ENCODE data around the gene OR2M3. TPM values are rescaled to one million over a fixed set of nuclear protein-coding genes. Genes with fewer than 3 reads are reported as not detected.

Gene OR2M3
- total RNA-seq, 1 experiment from 2014 or later: not detected

Other genes starting within 250 kb of the OR2M3 start
- not detected in 2 replicates for gene OR2L8, start 248.4 kb upstream of the OR2M3 start, total RNA-seq (2014; rRNA removed; shearing (Covaris generic))
- not detected in 2 replicates for gene OR2AK2, start 232.0 kb upstream of the OR2M3 start, total RNA-seq (2014; rRNA removed; shearing (Covaris generic))
- not detected in 2 replicates for gene OR2L5, start 183.6 kb upstream of the OR2M3 start, total RNA-seq (2014; rRNA removed; shearing (Covaris generic))
- gene OR2L2, start 167.2 kb upstream of the OR2M3 start, total RNA-seq (2014; rRNA removed; shearing (Covaris generic)): 0.06 TPM in 1 of 2 replicates, not detected in the other
- not detected in 2 replicates for gene OR2L3, start 150.4 kb upstream of the OR2M3 start, total RNA-seq (2014; rRNA removed; shearing (Covaris generic))
- gene OR2L13, start 102.1 kb upstream of the OR2M3 start, total RNA-seq (2014; rRNA removed; shearing (Covaris generic)): 0.06 TPM in 1 of 2 replicates, not detected in the other
- not detected in 2 replicates for gene OR2M5, start 52.1 kb upstream of the OR2M3 start, total RNA-seq (2014; rRNA removed; shearing (Covaris generic))
- gene OR2M2, start 22.4 kb upstream of the OR2M3 start, total RNA-seq (2014; rRNA removed; shearing (Covaris generic)): not detected in 2 replicates
- gene OR2M4, start 34.2 kb downstream of the OR2M3 start, total RNA-seq (2014; rRNA removed; shearing (Covaris generic)): not detected in 2 replicates
- gene OR2T33, start 80.7 kb downstream of the OR2M3 start, total RNA-seq (2014; rRNA removed; shearing (Covaris generic)): 0.57 and 1.7 TPM in 2 replicates
- not detected in 2 replicates for gene OR2T12, start 106.2 kb downstream of the OR2M3 start, total RNA-seq (2014; rRNA removed; shearing (Covaris generic))
- gene OR2M7, start 127.3 kb downstream of the OR2M3 start, total RNA-seq (2014; rRNA removed; shearing (Covaris generic)): not detected in 2 replicates
- not detected in 2 replicates for gene OR14C36, start 151.5 kb downstream of the OR2M3 start, total RNA-seq (2014; rRNA removed; shearing (Covaris generic))
- not detected in 2 replicates for gene OR2T4, start 164.4 kb downstream of the OR2M3 start, total RNA-seq (2014; rRNA removed; shearing (Covaris generic))
- not detected in 2 replicates for gene OR2T6, start 178.5 kb downstream of the OR2M3 start, total RNA-seq (2014; rRNA removed; shearing (Covaris generic))
- gene OR2T1, start 205.8 kb downstream of the OR2M3 start, total RNA-seq (2014; rRNA removed; shearing (Covaris generic)): not detected in 2 replicates
- gene OR2T2, start 248.4 kb downstream of the OR2M3 start, total RNA-seq (2014; rRNA removed; shearing (Covaris generic)): not detected in 2 replicates

All from Daoy (cell line).